IPS-NIHi7 (cell line): Measurements from ENCODE around the gene HEATR1.
"Not testable (repeated sequence)": the region's sequence is repeated elsewhere in the genome, so short reads cannot be mapped to it uniquely, and the experiment has no call there.

Experiments
- DNase-seq: peaks from one replicate; pipeline ENCODE4 v3.0.0; 2012; ENCODE audit warnings: mixed read lengths; ENCODE audit errors: extremely low spot score

The HEATR1 gene

GRCh38 chr1:236603991-236604904 lies at the start of gene HEATR1:
HEATR1 (minus strand) TSS chr1:236604516; CDS start chr1:236604095, 421 bp downstream.
- peak; percentile 94 for DNase-seq

- no peak for DNase-seq
Observed at GRCh38 chr1:236645016-236645680, 40.8 kb upstream of the HEATR1 start.

GRCh38 chr1:236642763-236643162 lies 38.4 kb upstream of the HEATR1 start:
- no peak for DNase-seq

- DNase-seq, result no peak
Observed at GRCh38 chr1:236639686-236640085, 35.4 kb upstream of the HEATR1 start.

- DNase-seq, result no peak
Observed at GRCh38 chr1:236638945-236639344, 34.6 kb upstream of the HEATR1 start.

- no peak for DNase-seq
Observed at GRCh38 chr1:236636017-236636416, 31.7 kb upstream of the HEATR1 start.

- no peak for DNase-seq
Observed at GRCh38 chr1:236627727-236628408, 23.6 kb upstream of the HEATR1 start.

- no peak for DNase-seq
Observed at GRCh38 chr1:236623371-236624166, 19.3 kb upstream of the HEATR1 start.

GRCh38 chr1:236622407-236622806 lies 18.1 kb upstream of the HEATR1 start:
- DNase-seq, result no peak

- DNase-seq, result no peak
Observed at GRCh38 chr1:236619398-236619797, 15.1 kb upstream of the HEATR1 start.

GRCh38 chr1:236618507-236618906 lies 14.2 kb upstream of the HEATR1 start:
- DNase-seq, result no peak

GRCh38 chr1:236615399-236616148 lies 11.3 kb upstream of the HEATR1 start:
- no peak for DNase-seq

- no peak for DNase-seq
Observed at GRCh38 chr1:236612349-236612748, 8.0 kb upstream of the HEATR1 start.

GRCh38 chr1:236608930-236609726 lies 4.8 kb upstream of the HEATR1 start:
- peak; percentile 61 for DNase-seq

GRCh38 chr1:236607597-236607996 lies 3.3 kb upstream of the HEATR1 start:
- not testable (repeated sequence) for DNase-seq

- no peak for DNase-seq
Observed at GRCh38 chr1:236604905-236605806, 840 bp upstream of the HEATR1 start.

- DNase-seq, result no peak
Observed at GRCh38 chr1:236602171-236602570, 2.1 kb downstream of the HEATR1 start.

- DNase-seq, result no peak
Observed at GRCh38 chr1:236590553-236591150, 13.7 kb downstream of the HEATR1 start.
